ENCODE measurements around the gene ARX. TPM values are rescaled to one million over a fixed set of nuclear protein-coding genes. Genes with fewer than 3 reads are reported as not detected.

The ARX gene
- total and polyA plus RNA-seq, 2 donors = 0.09 TPM; not detected in 1

DNA sequence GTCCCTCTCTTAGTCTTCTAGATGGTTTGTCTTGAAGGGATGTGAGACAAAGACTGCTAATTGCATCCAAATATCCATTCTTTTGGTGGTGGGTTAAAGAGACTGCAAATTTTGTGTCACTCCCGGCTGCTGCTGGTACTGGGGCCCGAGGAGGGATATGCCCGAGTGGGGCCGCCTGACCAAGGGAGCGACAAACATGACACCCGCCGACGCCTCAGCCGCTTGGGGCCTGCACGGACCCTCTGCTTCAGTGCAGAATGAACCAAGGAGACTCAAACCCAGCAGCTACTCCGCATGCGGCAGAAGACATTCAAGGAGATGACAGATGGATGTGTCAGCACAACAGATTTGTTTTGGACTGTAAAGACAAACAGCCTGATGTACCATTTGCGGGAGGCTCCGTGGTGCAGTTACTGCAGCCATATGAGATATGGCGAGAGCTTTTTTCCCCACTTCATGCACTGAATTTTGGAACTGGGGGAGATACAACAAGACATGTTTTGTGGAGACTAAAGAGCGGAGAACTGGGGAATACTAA lies 13.6 kb upstream of the ARX start:
- no peak for DNase-seq (ENCODE audit: low read depth in 6 of 9, low spot score in 9 of 9)
- WGBS = 95% methylated on average over 16 of the region's 16 CpGs
- Histone ChIP-seq H3K4me1 (ENCODE audit: control insufficient read depth in 2 of 2, insufficient read depth in 2 of 2, low read length in 2 of 2) (no peaks in the 10 kb centered on the region), H3K27me3 (ENCODE audit: control insufficient read depth in 2 of 2, insufficient read depth in 1 of 2, low read length in 1 of 2) (peaks cover 0 to 19% of the 10 kb centered on the region in 2 donors), H3K9me3 (ENCODE audit: control insufficient read depth in 2 of 2, insufficient read depth in 1 of 2, low read length in 1 of 2) (no peaks in the 10 kb centered on the region), H3K36me3 (ENCODE audit: control insufficient read depth in 2 of 2, insufficient read depth in 2 of 2, low read length in 1 of 2) (no peaks in the 10 kb centered on the region), H3K4me3 (ENCODE audit: low read length in 2 of 2) (no peak overlapping the region), H3K27ac (ENCODE audit: low read depth in 1 of 2, low read length in 1 of 2) (no peak overlapping the region)

DNA sequence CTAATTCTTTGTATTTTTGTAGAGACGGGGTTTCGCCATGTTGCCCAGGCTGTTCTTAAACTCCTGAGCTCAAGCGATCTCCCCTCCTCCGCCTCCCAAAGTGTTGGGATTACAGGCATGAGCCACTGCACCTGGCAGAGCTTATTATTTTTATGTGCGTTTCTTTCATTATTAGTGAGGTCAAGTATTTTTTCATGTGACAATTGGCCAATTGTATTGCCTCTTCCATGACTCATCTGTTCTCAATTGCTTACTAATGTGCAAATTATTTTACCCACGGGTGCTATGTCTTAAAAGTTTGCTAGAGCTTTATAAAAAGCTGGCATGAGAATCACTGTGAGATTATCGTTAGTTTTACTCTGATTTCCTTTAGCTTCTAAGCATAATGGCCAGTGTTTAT lies 13.0 kb upstream of the ARX start:
- H3K36me3 ChIP-seq (ENCODE audit: control insufficient read depth in 2 of 2, insufficient read depth in 2 of 2, low read length in 1 of 2) = no peaks in the 10 kb centered on the region
- 94% methylated on average over 7 of the region's 7 CpGs for WGBS
- H3K4me1 ChIP-seq (ENCODE audit: control insufficient read depth in 2 of 2, insufficient read depth in 2 of 2, low read length in 2 of 2) = no peaks in the 10 kb centered on the region
- H3K4me3 ChIP-seq (ENCODE audit: low read length in 2 of 2) = no peak overlapping the region
- H3K27me3 ChIP-seq (ENCODE audit: control insufficient read depth in 2 of 2, insufficient read depth in 1 of 2, low read length in 1 of 2) = peaks cover 0 to 25% of the 10 kb centered on the region in 2 donors
- H3K9me3 ChIP-seq (ENCODE audit: control insufficient read depth in 2 of 2, insufficient read depth in 1 of 2, low read length in 1 of 2) = no peaks in the 10 kb centered on the region
- DNase-seq (ENCODE audit: low read depth in 6 of 9, low spot score in 9 of 9) = no peak
- no peak overlapping the region for H3K27ac ChIP-seq (ENCODE audit: low read depth in 1 of 2, low read length in 1 of 2)

DNA sequence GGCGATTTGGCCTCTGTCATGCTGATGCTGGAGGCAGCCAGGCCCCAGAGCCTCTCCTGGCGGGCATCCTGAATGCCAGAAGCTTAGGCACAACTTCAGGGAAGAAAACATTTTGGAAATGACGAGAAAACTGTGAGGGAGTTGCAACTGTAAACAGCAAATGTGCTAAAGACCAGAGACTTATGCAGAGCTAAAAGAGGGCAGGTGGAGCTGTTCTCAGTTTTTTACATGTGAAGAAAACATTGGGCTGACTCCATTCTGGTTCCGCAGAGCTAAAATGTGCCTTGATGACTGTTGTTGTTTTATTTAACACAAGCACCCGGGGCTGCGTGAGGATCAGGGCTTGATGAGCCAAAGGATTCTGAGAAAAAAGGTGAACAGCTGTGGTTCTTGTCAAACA lies 10.8 kb upstream of the ARX start:
- H3K36me3 ChIP-seq (ENCODE audit: control insufficient read depth in 2 of 2, insufficient read depth in 2 of 2, low read length in 1 of 2) = no peaks in the 10 kb centered on the region
- no peak for DNase-seq (ENCODE audit: low read depth in 6 of 9, low spot score in 9 of 9)
- no peaks in the 10 kb centered on the region for H3K9me3 ChIP-seq (ENCODE audit: control insufficient read depth in 2 of 2, insufficient read depth in 1 of 2, low read length in 1 of 2)
- no peaks in the 10 kb centered on the region for H3K4me1 ChIP-seq (ENCODE audit: control insufficient read depth in 2 of 2, insufficient read depth in 2 of 2, low read length in 2 of 2)
- no peak overlapping the region for H3K4me3 ChIP-seq (ENCODE audit: low read length in 2 of 2)
- WGBS = 74% methylated on average over 6 of the region's 6 CpGs
- peaks cover 6 to 47% of the 10 kb centered on the region in 2 donors for H3K27me3 ChIP-seq (ENCODE audit: control insufficient read depth in 2 of 2, insufficient read depth in 1 of 2, low read length in 1 of 2)
- no peak overlapping the region for H3K27ac ChIP-seq (ENCODE audit: low read depth in 1 of 2, low read length in 1 of 2)

DNA sequence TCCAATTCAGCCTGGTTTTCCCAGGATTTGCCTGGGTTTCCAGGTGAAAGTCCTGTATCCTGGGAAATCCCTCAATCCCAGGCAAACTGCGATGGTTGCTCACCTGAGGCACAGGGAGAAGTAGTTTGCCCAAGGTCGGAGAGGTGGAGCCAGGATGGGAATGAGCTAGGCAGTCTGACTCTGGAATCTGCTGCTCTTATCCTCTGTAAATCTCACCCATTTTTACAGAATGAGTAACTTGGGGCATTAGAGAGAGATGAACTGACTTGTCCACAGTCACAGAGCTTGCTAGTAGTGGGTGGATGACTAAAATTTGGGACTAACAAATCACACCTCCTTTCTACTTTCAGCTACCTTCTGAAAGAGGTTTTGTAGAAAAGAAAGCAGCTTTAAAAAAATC lies 9.8 kb upstream of the ARX start:
- peaks cover 11 to 56% of the 10 kb centered on the region in 2 donors for H3K27me3 ChIP-seq (ENCODE audit: control insufficient read depth in 2 of 2, insufficient read depth in 1 of 2, low read length in 1 of 2)
- H3K4me1 ChIP-seq (ENCODE audit: control insufficient read depth in 2 of 2, insufficient read depth in 2 of 2, low read length in 2 of 2) = peaks cover 0 to 4% of the 10 kb centered on the region in 2 donors
- WGBS = 93% methylated on average over 2 of the region's 2 CpGs
- no peaks in the 10 kb centered on the region for H3K36me3 ChIP-seq (ENCODE audit: control insufficient read depth in 2 of 2, insufficient read depth in 2 of 2, low read length in 1 of 2)
- no peaks in the 10 kb centered on the region for H3K9me3 ChIP-seq (ENCODE audit: control insufficient read depth in 2 of 2, insufficient read depth in 1 of 2, low read length in 1 of 2)
- no peak overlapping the region for H3K4me3 ChIP-seq (ENCODE audit: low read length in 2 of 2)
- no peak overlapping the region for H3K27ac ChIP-seq (ENCODE audit: low read depth in 1 of 2, low read length in 1 of 2)
- DNase-seq (ENCODE audit: low read depth in 6 of 9, low spot score in 9 of 9) = no peak

DNA sequence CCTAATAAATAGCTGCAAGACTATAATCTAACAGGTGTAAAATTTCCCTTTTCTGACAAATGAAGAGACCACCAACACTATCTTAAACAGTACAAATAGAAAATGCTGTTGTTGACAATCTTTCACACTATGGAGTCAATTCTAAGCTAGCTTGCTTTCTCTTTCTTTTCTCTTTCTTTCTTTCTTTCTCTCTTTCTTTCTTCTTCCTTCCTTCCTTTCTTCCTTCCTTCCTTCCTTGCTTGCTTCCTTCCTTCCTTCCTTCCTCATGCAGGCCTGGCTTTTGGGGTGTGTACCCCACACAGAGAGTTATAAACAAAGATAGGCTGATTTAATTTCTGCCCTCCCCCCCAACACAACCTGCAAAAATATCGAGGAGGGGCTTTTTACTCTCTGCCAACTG lies 8.1 kb upstream of the ARX start:
- no peak overlapping the region for H3K4me3 ChIP-seq (ENCODE audit: low read length in 2 of 2)
- WGBS = 41% methylated on average over 1 of the region's 1 CpG
- H3K27me3 ChIP-seq (ENCODE audit: control insufficient read depth in 2 of 2, insufficient read depth in 1 of 2, low read length in 1 of 2) = peaks cover 12 to 73% of the 10 kb centered on the region in 2 donors
- no peak overlapping the region for H3K27ac ChIP-seq (ENCODE audit: low read depth in 1 of 2, low read length in 1 of 2)
- no peaks in the 10 kb centered on the region for H3K36me3 ChIP-seq (ENCODE audit: control insufficient read depth in 2 of 2, insufficient read depth in 2 of 2, low read length in 1 of 2)
- H3K4me1 ChIP-seq (ENCODE audit: control insufficient read depth in 2 of 2, insufficient read depth in 2 of 2, low read length in 2 of 2) = peaks cover 0 to 10% of the 10 kb centered on the region in 2 donors
- no peaks in the 10 kb centered on the region for H3K9me3 ChIP-seq (ENCODE audit: control insufficient read depth in 2 of 2, insufficient read depth in 1 of 2, low read length in 1 of 2)
- no peak for DNase-seq (ENCODE audit: low read depth in 6 of 9, low spot score in 9 of 9)

DNA sequence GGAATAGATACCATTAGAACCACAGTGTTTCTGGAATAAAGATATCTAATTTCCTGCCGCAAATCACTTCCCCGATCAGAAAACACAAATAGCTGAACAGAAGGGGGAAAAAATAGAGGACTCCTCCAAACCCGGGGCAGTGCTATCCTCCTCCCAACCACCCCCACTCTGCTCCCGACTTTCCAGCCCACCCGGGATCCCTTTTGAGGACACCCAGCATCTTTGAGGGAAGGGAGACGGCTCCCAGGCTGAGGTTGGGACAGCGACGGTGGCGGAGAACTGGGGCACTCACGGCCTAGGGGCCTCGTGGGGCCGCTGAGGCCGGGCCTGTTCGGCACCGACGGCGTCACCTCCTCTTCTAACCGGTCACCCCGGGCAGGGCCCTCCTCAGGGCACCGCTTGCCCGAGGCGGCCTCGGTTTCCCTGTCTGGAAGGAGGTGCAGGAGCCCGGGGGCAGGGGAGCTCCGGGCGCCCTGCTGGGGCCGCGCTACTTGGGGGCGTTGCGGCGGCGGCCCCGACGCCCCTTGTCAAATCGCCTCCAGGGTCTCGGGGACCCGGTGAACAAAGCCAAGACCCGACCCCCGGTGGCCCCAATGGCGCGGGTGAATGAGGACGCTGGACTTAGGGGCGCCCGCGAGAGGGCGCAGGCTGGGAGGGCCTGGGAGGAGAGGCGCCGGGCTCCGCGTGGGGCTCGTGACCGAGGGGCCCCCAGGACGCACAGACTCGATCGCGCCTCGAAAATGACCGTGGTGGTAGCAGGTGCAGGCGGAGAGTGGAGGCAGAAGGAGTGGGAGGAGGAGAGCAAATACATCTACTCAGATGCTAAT lies 6.9 kb upstream of the ARX start:
- WGBS = 4% methylated on average over 59 of the region's 59 CpGs
- no peak overlapping the region for H3K27ac ChIP-seq (ENCODE audit: low read depth in 1 of 2, low read length in 1 of 2)
- H3K36me3 ChIP-seq (ENCODE audit: control insufficient read depth in 2 of 2, insufficient read depth in 2 of 2, low read length in 1 of 2) = no peaks in the 10 kb centered on the region
- DNase-seq (ENCODE audit: low read depth in 6 of 9, low spot score in 9 of 9) = no peak
- H3K4me1 ChIP-seq (ENCODE audit: control insufficient read depth in 2 of 2, insufficient read depth in 2 of 2, low read length in 2 of 2) = peaks cover 0 to 11% of the 10 kb centered on the region in 2 donors
- no peak overlapping the region for H3K4me3 ChIP-seq (ENCODE audit: low read length in 2 of 2)
- peaks cover 12 to 85% of the 10 kb centered on the region in 2 donors for H3K27me3 ChIP-seq (ENCODE audit: control insufficient read depth in 2 of 2, insufficient read depth in 1 of 2, low read length in 1 of 2)
- H3K9me3 ChIP-seq (ENCODE audit: control insufficient read depth in 2 of 2, insufficient read depth in 1 of 2, low read length in 1 of 2) = no peaks in the 10 kb centered on the region

DNA sequence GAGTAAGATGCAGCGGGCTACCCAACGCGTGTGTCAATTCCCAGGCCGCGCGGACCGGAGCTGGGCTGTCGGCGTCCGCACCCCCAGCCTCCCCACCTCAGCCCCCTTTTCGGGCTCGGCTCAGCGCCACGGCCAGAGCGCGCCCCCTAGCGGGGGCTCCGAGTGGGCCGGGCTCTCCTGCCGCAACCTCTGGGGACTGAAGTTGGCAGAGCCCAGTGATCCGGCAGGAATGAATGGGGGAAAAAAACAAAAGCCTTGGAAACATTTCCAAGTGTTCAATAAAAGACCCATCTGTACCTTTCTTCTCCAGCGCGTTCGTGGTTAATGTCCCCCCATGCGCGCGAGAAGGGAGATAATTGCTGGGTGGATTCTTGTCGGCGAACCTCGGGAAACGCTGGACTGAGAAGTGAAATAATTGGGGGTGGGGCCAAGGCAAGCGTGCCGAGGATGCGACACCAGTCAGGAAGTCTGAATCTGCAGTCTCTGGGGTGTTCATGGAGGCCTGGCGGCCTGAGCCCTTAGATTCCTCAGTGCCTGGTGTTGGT lies 5.2 kb upstream of the ARX start:
- peak in 3 of 9 donors; percentile 30 to 55 (median 51) for DNase-seq (ENCODE audit: low read depth in 6 of 9, low spot score in 9 of 9)

DNA sequence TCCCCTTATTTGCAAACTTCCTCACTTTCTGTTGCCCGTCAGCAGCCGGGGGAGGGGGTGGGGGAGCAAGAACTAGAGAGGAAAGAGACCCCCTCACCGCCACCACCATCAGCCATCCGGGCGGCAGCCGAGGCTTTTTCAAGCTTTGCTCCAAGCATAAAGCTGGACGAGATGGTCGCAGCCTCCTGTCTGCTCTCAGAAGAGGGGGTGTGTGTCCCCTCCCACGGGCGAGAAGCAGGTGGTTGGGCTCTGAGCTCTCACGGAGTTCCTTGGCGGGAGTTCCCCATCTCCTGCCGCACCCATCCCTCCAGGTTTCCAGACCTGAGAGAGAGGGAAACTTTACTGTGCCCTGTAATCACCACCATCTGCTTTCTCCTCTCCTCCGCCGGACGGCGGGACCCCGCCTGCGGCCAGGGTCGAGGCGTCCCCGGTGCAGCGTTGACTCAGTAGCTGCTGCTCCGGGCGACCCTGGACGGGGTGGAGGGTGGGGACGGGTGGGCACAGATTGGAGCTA lies 4.7 kb upstream of the ARX start:
- Histone ChIP-seq H3K27me3 (ENCODE audit: control insufficient read depth in 2 of 2, insufficient read depth in 1 of 2, low read length in 1 of 2) (peaks cover 28 to 97% of the 10 kb centered on the region in 2 donors), H3K27ac (ENCODE audit: low read depth in 1 of 2, low read length in 1 of 2) (no peak overlapping the region), H3K4me1 (ENCODE audit: control insufficient read depth in 2 of 2, insufficient read depth in 2 of 2, low read length in 2 of 2) (peaks cover 0 to 18% of the 10 kb centered on the region in 2 donors), H3K36me3 (ENCODE audit: control insufficient read depth in 2 of 2, insufficient read depth in 2 of 2, low read length in 1 of 2) (no peaks in the 10 kb centered on the region), H3K9me3 (ENCODE audit: control insufficient read depth in 2 of 2, insufficient read depth in 1 of 2, low read length in 1 of 2) (peaks cover 0 to 11% of the 10 kb centered on the region in 2 donors), H3K4me3 (ENCODE audit: low read length in 2 of 2) (no peak overlapping the region)
- WGBS = 3% methylated on average over 27 of the region's 27 CpGs
- DNase-seq (ENCODE audit: low read depth in 6 of 9, low spot score in 9 of 9) = no peak

More for the DNA sequence above, 5.2 kb upstream of the ARX start:
- WGBS = 3% methylated on average over 33 of the region's 35 CpGs
- Histone ChIP-seq H3K27ac (ENCODE audit: low read depth in 1 of 2, low read length in 1 of 2) (no peak overlapping the region), H3K36me3 (ENCODE audit: control insufficient read depth in 2 of 2, insufficient read depth in 2 of 2, low read length in 1 of 2) (no peaks in the 10 kb centered on the region), H3K27me3 (ENCODE audit: control insufficient read depth in 2 of 2, insufficient read depth in 1 of 2, low read length in 1 of 2) (peaks cover 24 to 95% of the 10 kb centered on the region in 2 donors), H3K9me3 (ENCODE audit: control insufficient read depth in 2 of 2, insufficient read depth in 1 of 2, low read length in 1 of 2) (peaks cover 0 to 5% of the 10 kb centered on the region in 2 donors), H3K4me1 (ENCODE audit: control insufficient read depth in 2 of 2, insufficient read depth in 2 of 2, low read length in 2 of 2) (peaks cover 0 to 14% of the 10 kb centered on the region in 2 donors), H3K4me3 (ENCODE audit: low read length in 2 of 2) (peak overlapping the region in 1 of 2 donors; percentile 12)
